Measurements from ENCODE around the gene MAFF.

Gene MAFF

GRCh38 chr22:38221407-38221806, 19.6 kb downstream of the MAFF start:
- DNase-seq = no peak
- H4K20me1 ChIP-seq (ENCODE audit: insufficient read depth, low read length) = no peaks in the 10 kb centered on the region

GRCh38 chr22:38221908-38222796, 20.4 kb downstream of the MAFF start:
- Histone ChIP-seq H3K27me3 (ENCODE audit: insufficient read depth, low read length, poor library complexity) (no peaks in the 10 kb centered on the region), H2AFZ (ENCODE audit: low read depth, low read length) (no peak overlapping the region), H3K27ac (ENCODE audit: low read length) (no peak overlapping the region), H3K4me1 (ENCODE audit: insufficient read depth, low read length) (no peaks in the 10 kb centered on the region), H3K4me2 (ENCODE audit: insufficient read depth, low read length) (no peak overlapping the region), H4K20me1 (ENCODE audit: insufficient read depth, low read length) (no peaks in the 10 kb centered on the region), H3K9me3 (ENCODE audit: insufficient read depth, low read length, severe bottlenecking) (no peaks in the 10 kb centered on the region), H3K4me3 (ENCODE audit: low read depth in 1 of 2, low read length in 2 of 2) (no peak overlapping the region), H3K36me3 (ENCODE audit: insufficient read depth, low read length) (peaks cover 23% of the 10 kb centered on the region), H3K9ac (ENCODE audit: low read depth, low read length) (no peak overlapping the region), H3K79me2 (ENCODE audit: insufficient read depth, low read length) (no peaks in the 10 kb centered on the region)
- ATAC-seq (ENCODE audit: insufficient read depth, low read depth) (no peak), DNase-seq (no peak)
- TF ChIP-seq, protein P1, sequence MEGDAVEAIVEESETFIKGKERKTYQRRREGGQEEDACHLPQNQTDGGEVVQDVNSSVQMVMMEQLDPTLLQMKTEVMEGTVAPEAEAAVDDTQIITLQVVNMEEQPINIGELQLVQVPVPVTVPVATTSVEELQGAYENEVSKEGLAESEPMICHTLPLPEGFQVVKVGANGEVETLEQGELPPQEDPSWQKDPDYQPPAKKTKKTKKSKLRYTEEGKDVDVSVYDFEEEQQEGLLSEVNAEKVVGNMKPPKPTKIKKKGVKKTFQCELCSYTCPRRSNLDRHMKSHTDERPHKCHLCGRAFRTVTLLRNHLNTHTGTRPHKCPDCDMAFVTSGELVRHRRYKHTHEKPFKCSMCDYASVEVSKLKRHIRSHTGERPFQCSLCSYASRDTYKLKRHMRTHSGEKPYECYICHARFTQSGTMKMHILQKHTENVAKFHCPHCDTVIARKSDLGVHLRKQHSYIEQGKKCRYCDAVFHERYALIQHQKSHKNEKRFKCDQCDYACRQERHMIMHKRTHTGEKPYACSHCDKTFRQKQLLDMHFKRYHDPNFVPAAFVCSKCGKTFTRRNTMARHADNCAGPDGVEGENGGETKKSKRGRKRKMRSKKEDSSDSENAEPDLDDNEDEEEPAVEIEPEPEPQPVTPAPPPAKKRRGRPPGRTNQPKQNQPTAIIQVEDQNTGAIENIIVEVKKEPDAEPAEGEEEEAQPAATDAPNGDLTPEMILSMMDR (IDR thresholded peaks at IDR 0.05; ENCODE audit: borderline replicate concordance, extremely low read depth, low read length, poor library complexity, severe bottlenecking) = no peak
- no peak for TF ChIP-seq EZH2 (IDR thresholded peaks at IDR 0.05; ENCODE audit: borderline replicate concordance, low read depth, low read length, severe bottlenecking)

More at GRCh38 chr22:38221407-38221806, 19.6 kb downstream of the MAFF start:
- H3K36me3 ChIP-seq (ENCODE audit: insufficient read depth, low read length) = peaks cover 23% of the 10 kb centered on the region
- H3K27me3 ChIP-seq (ENCODE audit: insufficient read depth, low read length, poor library complexity) = no peaks in the 10 kb centered on the region
- no peak overlapping the region for H3K4me2 ChIP-seq (ENCODE audit: insufficient read depth, low read length)
- H3K4me1 ChIP-seq (ENCODE audit: insufficient read depth, low read length) = no peaks in the 10 kb centered on the region
- TF ChIP-seq, protein P1 (IDR thresholded peaks at IDR 0.05; ENCODE audit: borderline replicate concordance, extremely low read depth, low read length, poor library complexity, severe bottlenecking) = no peak
- no peak for TF ChIP-seq EZH2 (IDR thresholded peaks at IDR 0.05; ENCODE audit: borderline replicate concordance, low read depth, low read length, severe bottlenecking)
- H3K79me2 ChIP-seq (ENCODE audit: insufficient read depth, low read length) = no peaks in the 10 kb centered on the region
- no peak for ATAC-seq (ENCODE audit: insufficient read depth, low read depth)
- no peak overlapping the region for H2AFZ ChIP-seq (ENCODE audit: low read depth, low read length)
- H3K4me3 ChIP-seq (ENCODE audit: low read depth in 1 of 2, low read length in 2 of 2) = no peak overlapping the region
- H3K9me3 ChIP-seq (ENCODE audit: insufficient read depth, low read length, severe bottlenecking) = no peaks in the 10 kb centered on the region
- H3K27ac ChIP-seq (ENCODE audit: low read length) = no peak overlapping the region
- no peak overlapping the region for H3K9ac ChIP-seq (ENCODE audit: low read depth, low read length)

- ATAC-seq (ENCODE audit: insufficient read depth, low read depth) (no peak), DNase-seq (no peak)
- Histone ChIP-seq H3K4me2 (ENCODE audit: insufficient read depth, low read length) (no peak overlapping the region), H3K9me3 (ENCODE audit: insufficient read depth, low read length, severe bottlenecking) (no peaks in the 10 kb centered on the region), H2AFZ (ENCODE audit: low read depth, low read length) (no peak overlapping the region), H3K4me1 (ENCODE audit: insufficient read depth, low read length) (no peaks in the 10 kb centered on the region), H3K36me3 (ENCODE audit: insufficient read depth, low read length) (peaks cover 27% of the 10 kb centered on the region), H3K27ac (ENCODE audit: low read length) (no peak overlapping the region), H3K27me3 (ENCODE audit: insufficient read depth, low read length, poor library complexity) (no peaks in the 10 kb centered on the region), H3K79me2 (ENCODE audit: insufficient read depth, low read length) (no peaks in the 10 kb centered on the region), H4K20me1 (ENCODE audit: insufficient read depth, low read length) (no peaks in the 10 kb centered on the region), H3K9ac (ENCODE audit: low read depth, low read length) (no peak overlapping the region), H3K4me3 (ENCODE audit: low read depth in 1 of 2, low read length in 2 of 2) (no peak overlapping the region)
- TF ChIP-seq, protein P1 (IDR thresholded peaks at IDR 0.05; ENCODE audit: borderline replicate concordance, extremely low read depth, low read length, poor library complexity, severe bottlenecking) = no peak
- TF ChIP-seq EZH2 (IDR thresholded peaks at IDR 0.05; ENCODE audit: borderline replicate concordance, low read depth, low read length, severe bottlenecking) = no peak
These were observed 21.0 kb downstream of the MAFF start for GRCh38 chr22:38222797-38223119.
